Panc1 (cell line): ENCODE results near the gene YES1. TPM values are rescaled to one million over a fixed set of nuclear protein-coding genes. Genes with fewer than 3 reads are reported as not detected.
A peak's percentile ranks its signal among the peaks of the same experiment; 100 is the strongest.

Source experiments
- ATAC-seq: fragments of 200-7000 bp; cut with Tn5 transposase; 2 replicates; pipeline ENCODE4 v1.9.1; 2020; ENCODE audit warnings: mild to moderate bottlenecking, moderate library complexity
- BruUV-seq: library from RNA; stranded (reverse); fragments of 400-500 nt; replicated peaks from 2 replicates; lab custom pipeline; 2021; lab: Mats Ljungman, UMichigan
- CTCF ChIA-PET: fragments of 300-600 bp; sonication (Branson Sonifier 250); formaldehyde crosslinking; loops from one replicate; lab custom pipeline; 2022; ENCODE audit warnings: antibody characterized with exemption; lab: Charles Lee
- POLR2A ChIA-PET: fragments of 300-600 bp; sonication (Branson Sonifier 250); formaldehyde crosslinking; loops from one replicate; lab custom pipeline; 2022; ENCODE audit warnings: antibody characterized with exemption; lab: Charles Lee
- DNase-seq: peaks from one replicate; pipeline ENCODE4 v3.0.0-alpha.2; 2010; ENCODE audit warnings: low read depth, low spot score
- H3K27ac ChIP-seq: 2 replicates; pipeline ENCODE4 v1.5.1; 2011; ENCODE audit warnings: mild to moderate bottlenecking, low read length, inconsistent platforms
- H3K27me3 ChIP-seq: fragments of 200-500 bp; sonication (Bioruptor generic); 2 replicates; pipeline ENCODE4 v1.6.0; 2014; ENCODE audit warnings: low read length, inconsistent platforms; ENCODE audit not compliant: control insufficient read depth, insufficient read depth
- H3K36me3 ChIP-seq: fragments of 200-500 bp; sonication (Bioruptor generic); 2 replicates; pipeline ENCODE4 v1.5.1; 2014; ENCODE audit warnings: inconsistent platforms, mild to moderate bottlenecking, low read length, moderate library complexity; ENCODE audit not compliant: control insufficient read depth, insufficient read depth
- H3K4me1 ChIP-seq: 2 replicates; pipeline ENCODE4 v1.5.1; 2011; ENCODE audit warnings: inconsistent platforms, mild to moderate bottlenecking, low read length, moderate library complexity; ENCODE audit not compliant: control insufficient read depth, insufficient read depth
- H3K4me3 ChIP-seq, 2 experiments: 2 replicates each; pipeline ENCODE4 v1.5.1; 2011 to 2012; ENCODE audit warnings: low read depth in 2 of 2, low read length in 2 of 2, mild to moderate bottlenecking in 2 of 2, inconsistent platforms in 1 of 2, moderate library complexity in 1 of 2
- H3K9me3 ChIP-seq: fragments of 200-500 bp; sonication (Bioruptor generic); 2 replicates; pipeline ENCODE4 v1.5.1; 2014; ENCODE audit warnings: low read depth, mild to moderate bottlenecking, inconsistent platforms, low read length, moderate library complexity; ENCODE audit not compliant: control insufficient read depth, insufficient read depth
- CTCF ChIP-seq: fragments of 450-650 bp; IDR thresholded peaks from 2 replicates; pipeline ENCODE4 v1.5.1; 2017; ENCODE audit warnings: mild to moderate bottlenecking
- POLR2AphosphoS5 ChIP-seq: IDR thresholded peaks from 2 replicates; pipeline ENCODE4 v1.6.1; 2012; ENCODE audit warnings: mild to moderate bottlenecking, low read depth, low read length, moderate library complexity
- REST ChIP-seq, 2 experiments: IDR thresholded peaks; 2 replicates each; pipeline ENCODE4 v1.6.1; 2011 to 2012; ENCODE audit warnings: low read depth in 2 of 2, control low read depth in 1 of 2, low read length in 1 of 2, mild to moderate bottlenecking in 1 of 2, moderate library complexity in 1 of 2; ENCODE audit not compliant: insufficient read depth in 1 of 2
- SIN3A ChIP-seq: IDR thresholded peaks from 2 replicates; pipeline ENCODE4 v1.6.1; 2012; ENCODE audit warnings: low read depth, mild to moderate bottlenecking, low read length, moderate library complexity, borderline replicate concordance; ENCODE audit not compliant: insufficient read depth
- TCF7L2 ChIP-seq: IDR thresholded peaks from 2 replicates; pipeline ENCODE4 v1.6.1; 2011; ENCODE audit warnings: mild to moderate bottlenecking, low read depth, low read length, inconsistent platforms
- in situ Hi-C: cut with HindIII; loops from 2 replicates; pipeline ENCODE4 v1.10.0; 2016; ENCODE audit warnings: low sequenced_read_pairs, low pct_unique_long_range_greater_than_20kb
- intact Hi-C: fragments of 100-400 bp; cut with micrococcal nuclease; formaldehyde crosslinking; loops from one replicate; pipeline ENCODE4 v1.10.0; 2022; ENCODE audit not compliant: unreplicated experiment
- total RNA-seq: library from RNA; stranded (reverse); gene quantifications from one replicate; pipeline ENCODE4 v1.2.1, GENCODE V29; 2021; ENCODE audit not compliant: unreplicated experiment

YES1 gene
- total RNA-seq, 1 experiment from 2014 or later, result 91.6 TPM

GRCh38 chr18:839224-840022, 27.4 kb upstream of the YES1 start:
- POLR2A ChIA-PET, result interaction anchor here (0.7 kb wide), 1 partner anchor 128 kb away, joined by 3 read pairs; no protein-coding TSS in a partner anchor

GRCh38 chr18:837922-838321, 25.9 kb upstream of the YES1 start:
- ATAC-seq (no peak), DNase-seq (no peak)
- TF ChIP-seq REST (IDR thresholded peaks at IDR 0.05; ENCODE audit: insufficient read depth in 1 of 2, low read depth in 2 of 2, low read length in 1 of 2) (no peak), CTCF (no peak), SIN3A (no peak), POLR2AphosphoS5 (no peak), TCF7L2 (no peak)
- H3K27me3 ChIP-seq, result no peaks in the 10 kb centered on the region
- H3K27ac ChIP-seq, result no peak overlapping the region
- ChIA-PET POLR2A (no interaction called here), CTCF (no interaction called here)
- H3K9me3 ChIP-seq, result no peaks in the 10 kb centered on the region
- H3K4me3 ChIP-seq, result no peak overlapping the region
- H3K4me1 ChIP-seq, result peaks cover 7% of the 10 kb centered on the region; the same call in 1 of the 2 replicates
- no TSS peak for BruUV-seq
- intact Hi-C loops, result loop anchor here (10.0 kb wide), 1 partner anchor 123 kb away; the partner anchor contains the start of gene ENOSF1
- in situ Hi-C loops, result no loop called here
- H3K36me3 ChIP-seq, result no peaks in the 10 kb centered on the region

More at GRCh38 chr18:839224-840022, 27.4 kb upstream of the YES1 start:
- Histone ChIP-seq H3K36me3 (no peaks in the 10 kb centered on the region), H3K9me3 (no peaks in the 10 kb centered on the region), H3K27me3 (no peaks in the 10 kb centered on the region), H3K4me3 (peak overlapping the region in 1 of 2 experiments; percentile 17; a peak in 1 of 4 replicates), H3K4me1 (peaks cover 7% of the 10 kb centered on the region; the same call in 1 of the 2 replicates), H3K27ac (no peak overlapping the region)
- BruUV-seq, result no TSS peak
- in situ Hi-C loops (no loop called here), intact Hi-C loops (loop anchor here (10.0 kb wide), 1 partner anchor 125 kb away; the partner anchor contains the start of gene ENOSF1)
- no peak for DNase-seq
- ATAC-seq, result peak; percentile 95
- CTCF ChIA-PET, result interaction anchor here (0.8 to 1.5 kb wide), 6 partner anchors 9 to 215 kb away, joined by 3 to 8 read pairs (median 4); partner anchors contain the start of gene ENOSF1
- no peak for TF ChIP-seq REST (IDR thresholded peaks at IDR 0.05; ENCODE audit: insufficient read depth in 1 of 2, low read depth in 2 of 2, low read length in 1 of 2)
- peak; percentile 97 for TF ChIP-seq CTCF
